Stimulated activated CD4-positive, alpha-beta T cell treated with anti-CD3 and anti-CD28 coated beads, Interleukin-1b, Interleukin-23, amount 100 ng/mL, for 24 hours (primary cell): Measurements from ENCODE around the gene KIAA0825.
"Not testable (repeated sequence)": the region's sequence is repeated elsewhere in the genome, so short reads cannot be mapped to it uniquely, and the experiment has no call there.

Experiments
- DNase-seq, 4 experiments: peaks; one replicate each; pipeline ENCODE4 v3.0.0-alpha.2; 2020; ENCODE audit warnings: low read depth in 4 of 4, low spot score in 1 of 4

The KIAA0825 gene

GRCh38 chr5:94192658-94193391, 425.6 kb downstream of the KIAA0825 start:
- no peak for DNase-seq

DNA sequence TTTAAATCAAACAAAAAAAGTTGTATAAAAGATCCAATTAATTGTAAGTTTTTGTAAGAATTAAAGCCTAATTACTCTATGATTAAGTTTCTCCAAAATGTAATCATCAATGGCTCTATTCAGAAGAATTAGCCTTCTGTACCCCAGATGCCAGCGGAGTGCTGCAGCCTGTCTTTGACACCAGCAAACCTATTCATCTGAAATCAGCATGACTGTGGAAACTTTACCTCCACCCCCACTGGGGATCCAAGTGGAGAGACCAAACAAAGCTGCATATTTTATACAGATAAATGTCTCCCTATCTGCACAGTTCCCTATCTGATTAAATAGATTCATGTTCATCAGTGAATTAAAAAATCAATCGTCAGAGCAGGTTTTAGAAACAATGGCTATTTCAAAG, 426.8 kb downstream of the KIAA0825 start:
- no peak for DNase-seq

DNA sequence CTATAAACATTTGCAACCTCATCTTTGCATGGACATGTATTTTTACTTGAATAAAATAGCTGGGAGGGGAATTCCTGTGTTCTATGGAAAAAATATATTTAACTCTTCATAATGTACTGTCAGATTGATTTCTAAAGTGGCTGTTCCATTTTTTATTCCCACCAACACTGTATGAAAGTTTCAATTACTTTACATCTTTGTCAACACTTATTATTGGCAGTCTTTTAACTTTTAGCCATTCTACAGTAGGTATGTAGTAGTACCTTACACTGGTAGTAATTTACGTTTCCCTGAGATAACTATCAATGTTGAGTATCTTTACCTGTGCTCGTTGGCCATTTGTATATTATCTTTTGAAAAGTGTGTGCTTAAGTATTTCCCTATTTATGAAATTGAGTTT, 429.7 kb downstream of the KIAA0825 start:
- no peak for DNase-seq

DNA sequence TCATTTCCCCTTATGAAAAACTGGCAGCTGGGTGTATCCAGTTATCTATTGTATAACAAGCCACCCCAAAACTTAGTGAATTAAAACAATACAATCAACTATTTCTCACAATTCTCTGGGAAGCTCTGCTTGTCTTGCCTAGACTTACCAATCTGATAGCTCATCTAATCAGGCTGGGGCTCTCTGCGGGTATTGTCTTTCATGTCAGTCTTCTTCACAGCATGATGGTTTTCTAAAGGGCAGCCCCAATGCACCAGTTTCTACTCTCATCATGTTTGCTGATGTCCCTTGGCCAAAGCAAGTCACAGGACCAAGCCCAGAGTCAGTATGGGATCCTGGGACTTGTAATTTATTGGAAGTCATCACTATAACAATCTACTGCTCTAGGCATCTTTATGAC, 433.5 kb downstream of the KIAA0825 start:
- no peak for DNase-seq

- no peak for DNase-seq
These were observed 436.5 kb downstream of the KIAA0825 start for GRCh38 chr5:94181895-94182294.

- DNase-seq: no peak
These were observed 437.6 kb downstream of the KIAA0825 start for GRCh38 chr5:94180761-94181160.

- no peak for DNase-seq
These were observed 442.5 kb downstream of the KIAA0825 start for GRCh38 chr5:94175912-94176311.

DNA sequence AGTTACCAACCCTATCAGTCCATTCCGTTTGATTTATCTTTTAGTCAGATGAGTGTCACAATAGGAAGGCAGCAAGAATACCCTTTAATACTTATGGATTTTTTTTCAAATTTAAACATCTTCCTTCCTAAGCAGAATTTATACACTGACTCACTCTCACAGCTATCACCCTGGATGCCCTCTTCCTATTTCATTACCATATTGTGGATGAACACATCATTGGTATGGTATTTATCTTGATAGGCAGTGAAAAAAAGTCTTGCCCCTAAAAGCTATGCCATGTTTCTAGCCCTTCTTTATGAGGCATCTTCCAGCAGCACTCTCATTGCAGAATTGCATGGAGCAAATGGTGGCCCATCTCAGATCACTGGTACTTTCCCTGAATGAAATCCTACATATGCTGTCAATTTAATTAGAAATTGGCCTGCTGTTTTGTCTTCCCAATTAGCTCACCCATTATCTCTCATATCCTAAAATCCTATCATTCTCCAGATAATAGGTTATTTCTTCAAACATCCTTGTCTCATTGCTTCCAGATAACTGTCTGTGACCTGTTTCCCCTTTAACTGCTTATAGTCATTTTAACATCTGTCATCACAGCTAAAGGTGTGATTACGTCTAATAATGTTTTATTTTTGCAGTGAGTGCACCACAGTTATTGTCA, 443.5 kb downstream of the KIAA0825 start:
- no peak for DNase-seq

- no peak for DNase-seq
These were observed 445.3 kb downstream of the KIAA0825 start for GRCh38 chr5:94173100-94173499.

- not testable (repeated sequence) for DNase-seq
These were observed 447.3 kb downstream of the KIAA0825 start for GRCh38 chr5:94171070-94171469.

- not testable (repeated sequence) for DNase-seq
These were observed 448.2 kb downstream of the KIAA0825 start for GRCh38 chr5:94170158-94170557.

DNA sequence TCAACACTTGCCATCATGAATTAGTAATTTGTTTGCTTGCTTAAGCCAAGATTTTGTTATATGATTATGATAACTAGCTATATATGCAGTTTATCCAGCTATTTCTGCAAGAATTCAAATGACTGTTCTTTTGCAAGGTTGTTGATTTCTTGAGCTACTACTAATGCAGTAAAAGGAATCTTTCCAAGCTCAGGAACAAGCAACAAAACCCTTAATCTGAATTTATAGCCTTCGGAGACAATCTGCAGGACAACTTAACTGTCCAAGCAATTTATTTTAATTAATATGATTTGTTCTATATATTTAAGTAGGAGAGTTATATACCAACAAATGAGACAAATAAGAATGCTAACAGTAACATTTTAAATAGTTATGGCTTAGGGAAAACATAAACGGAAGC, 450.3 kb downstream of the KIAA0825 start:
- no peak for DNase-seq

DNA sequence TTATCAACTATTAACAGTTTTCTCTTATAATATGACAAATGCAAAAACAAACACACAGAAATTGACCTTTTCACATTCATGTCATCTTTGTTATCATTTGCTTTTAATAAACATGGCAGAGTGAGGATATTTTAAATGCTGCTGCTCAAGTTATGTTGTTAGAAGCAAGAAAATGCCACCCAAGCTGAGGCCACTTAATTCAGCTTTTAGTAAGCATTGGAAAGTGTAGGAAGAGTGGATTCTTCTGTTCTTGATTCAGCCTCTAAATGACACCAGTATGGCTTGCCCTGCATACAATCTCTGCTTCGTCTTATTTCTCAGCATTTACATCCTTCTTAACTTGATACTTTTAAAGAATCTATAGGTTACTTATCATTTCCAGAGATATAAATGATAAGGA, 456.6 kb downstream of the KIAA0825 start:
- no peak for DNase-seq

DNA sequence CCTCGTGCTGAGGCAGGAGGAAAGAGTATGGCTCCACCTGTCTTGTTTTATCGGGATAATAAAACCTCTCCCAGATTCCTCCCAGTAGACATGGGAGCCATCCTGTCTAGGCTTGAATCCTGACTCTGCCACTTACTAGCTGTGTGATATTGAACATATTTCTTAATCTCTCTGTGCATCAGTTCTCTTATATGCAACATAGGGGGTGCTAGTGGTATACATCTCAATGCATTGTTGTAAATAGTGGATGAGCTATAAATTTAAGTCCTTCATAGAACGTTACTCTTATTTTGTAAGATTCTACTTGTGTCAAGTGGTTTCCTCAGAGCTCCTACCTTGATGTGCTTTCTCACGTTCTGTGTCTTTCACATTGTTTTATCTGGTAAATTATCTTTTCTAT, 459.3 kb downstream of the KIAA0825 start:
- DNase-seq: no peak

DNA sequence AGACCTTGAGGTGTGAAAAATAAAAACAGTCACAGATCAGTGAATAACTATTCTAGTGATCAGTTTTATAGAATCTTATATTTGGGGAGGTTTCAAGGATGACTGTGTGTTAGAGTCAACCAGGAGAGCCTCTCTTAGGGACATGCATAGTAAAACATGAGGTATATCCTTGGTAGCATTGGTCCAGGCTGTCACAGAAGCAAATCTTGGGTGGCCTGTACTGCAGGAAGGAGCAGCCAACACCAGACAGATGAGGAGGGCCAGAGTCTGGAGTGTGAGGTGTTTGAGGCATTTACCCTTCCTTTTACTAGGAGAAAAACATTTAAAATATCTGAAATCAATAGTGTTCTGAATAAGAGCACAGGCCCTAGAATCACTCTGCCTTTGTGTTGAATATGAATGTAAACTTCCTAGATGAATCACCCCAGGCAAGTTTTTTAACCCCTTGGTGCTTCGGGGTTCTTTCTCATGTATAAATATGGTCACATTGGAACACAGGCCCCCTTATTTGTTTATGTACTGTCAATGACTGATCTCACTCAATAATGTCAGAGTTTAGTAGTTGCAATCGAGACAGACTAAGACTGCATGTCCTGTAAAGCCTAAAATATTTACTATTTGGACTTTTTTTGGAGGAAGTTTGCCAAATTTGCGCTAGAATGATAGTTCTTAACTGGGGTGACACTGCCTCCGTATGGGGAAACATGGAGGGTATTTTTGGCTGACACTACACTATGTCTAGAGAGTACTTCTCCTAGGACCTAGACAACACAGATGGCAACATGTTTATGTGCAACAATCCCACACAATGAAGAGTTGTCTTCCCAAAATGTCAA, 460.5 kb downstream of the KIAA0825 start:
- DNase-seq: no peak

DNA sequence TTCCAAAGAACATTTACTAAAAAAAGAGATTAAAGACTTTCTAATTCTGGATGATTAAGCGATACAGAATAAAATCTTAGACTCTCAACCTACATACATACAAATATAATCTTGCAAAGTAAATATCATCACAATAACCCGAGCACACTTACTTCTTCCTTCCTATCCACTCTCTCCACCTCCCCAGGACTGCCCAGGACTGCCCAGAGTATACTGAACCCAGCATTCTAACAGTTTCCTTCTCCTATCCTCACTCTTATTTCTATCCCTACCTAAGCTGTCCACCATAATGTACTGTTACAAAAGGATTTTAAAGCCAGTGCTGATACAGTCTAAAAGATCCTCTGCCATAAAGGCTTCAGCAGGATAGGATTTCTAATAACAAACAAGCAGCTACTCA, 463.7 kb downstream of the KIAA0825 start:
- no peak for DNase-seq

- no peak for DNase-seq
These were observed 464.5 kb downstream of the KIAA0825 start for GRCh38 chr5:94153736-94154450.

DNA sequence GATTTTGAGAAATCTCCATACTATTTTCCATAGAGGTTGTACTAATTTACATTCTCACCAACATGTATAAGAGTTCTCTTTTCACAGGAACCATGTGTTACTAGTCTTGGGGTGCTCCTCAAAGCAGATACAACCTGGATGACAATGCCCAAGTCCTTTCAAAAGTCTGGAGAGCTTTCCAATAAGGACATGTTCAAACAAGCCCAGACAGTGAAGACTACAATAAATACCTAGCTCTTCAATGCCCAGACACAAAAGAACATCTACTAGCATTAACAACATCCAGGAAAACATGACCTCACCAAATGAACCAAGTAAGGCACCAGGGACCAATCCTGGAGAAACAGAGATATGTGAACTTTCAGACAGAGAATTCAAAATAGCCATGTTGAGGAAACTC, 474.8 kb downstream of the KIAA0825 start:
- not testable (repeated sequence) for DNase-seq

DNA sequence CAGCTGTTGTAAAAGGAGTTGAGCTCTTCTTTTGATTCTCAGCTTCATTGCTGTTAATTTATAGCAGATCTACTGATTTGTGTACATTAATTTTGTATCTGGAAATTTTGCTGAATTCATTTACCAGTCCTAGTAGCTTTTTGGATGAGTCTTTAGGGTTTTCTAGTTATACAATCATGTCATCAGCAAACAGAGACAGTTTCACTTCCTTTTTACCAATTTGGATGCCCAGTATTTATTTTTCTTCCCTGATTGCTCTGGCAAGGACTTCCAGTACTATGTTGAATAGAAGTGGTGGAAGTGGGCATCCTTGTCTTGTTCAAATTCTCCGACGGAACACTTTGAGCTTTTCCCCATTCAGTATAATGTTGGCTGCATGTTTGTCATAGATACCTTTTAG, 478.1 kb downstream of the KIAA0825 start:
- no peak for DNase-seq

DNA sequence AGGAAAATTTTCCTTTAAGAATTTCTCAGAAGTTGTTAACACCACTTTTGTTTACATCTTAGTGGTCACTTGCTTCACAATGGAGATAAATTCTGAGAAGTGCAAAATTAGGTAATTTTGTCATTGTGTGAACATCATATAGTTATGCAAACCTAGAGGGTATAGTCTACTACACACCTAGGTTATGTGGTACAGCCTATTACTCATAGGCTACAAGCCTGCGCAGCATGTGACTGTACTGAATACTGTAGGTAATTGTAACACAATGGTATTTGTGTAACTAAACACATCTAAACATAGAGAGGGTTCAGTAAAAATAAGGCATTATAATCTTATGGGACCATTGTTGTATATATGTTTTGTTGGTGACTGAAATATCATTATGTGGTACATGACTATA, 488.3 kb downstream of the KIAA0825 start:
- no peak for DNase-seq

GRCh38 chr5:94125107-94125506, 493.3 kb downstream of the KIAA0825 start:
- DNase-seq: no peak
